OCI-LY7 (cell line): Measurements from ENCODE around the gene KIAA1958.

Experiments used
- CTCF ChIP-seq: fragments of 200-600 bp; sonication (generic); conservative IDR thresholded peaks from 2 replicates; pipeline ENCODE4 v1.5.1; 2014; ENCODE audit warnings: mild to moderate bottlenecking, antibody characterized with exemption, low read length, moderate library complexity, mixed read lengths
- EZH2phosphoT487 ChIP-seq: fragments of 200-600 bp; sonication (generic); IDR thresholded peaks from 2 replicates; pipeline ENCODE4 v1.6.1; 2018; ENCODE audit warnings: low read depth, borderline replicate concordance, mild to moderate bottlenecking, mixed run types, antibody characterized with exemption, low read length, moderate library complexity, mixed read lengths

- TF ChIP-seq CTCF (no peak), EZH2phosphoT487 (no peak)
Observed at GRCh38 chr9:112520069-112520468, 33.4 kb downstream of the KIAA1958 start.
